ENCODE data around the gene MX2. TPM values are rescaled to one million over a fixed set of nuclear protein-coding genes. Genes with fewer than 3 reads are reported as not detected.

Gene MX2
- total and polyA plus RNA-seq, 2 donors (not counting 3 experiments of a cell fraction or from before 2014, with no cell fraction given): 0.01 TPM; not detected in 1

DNA sequence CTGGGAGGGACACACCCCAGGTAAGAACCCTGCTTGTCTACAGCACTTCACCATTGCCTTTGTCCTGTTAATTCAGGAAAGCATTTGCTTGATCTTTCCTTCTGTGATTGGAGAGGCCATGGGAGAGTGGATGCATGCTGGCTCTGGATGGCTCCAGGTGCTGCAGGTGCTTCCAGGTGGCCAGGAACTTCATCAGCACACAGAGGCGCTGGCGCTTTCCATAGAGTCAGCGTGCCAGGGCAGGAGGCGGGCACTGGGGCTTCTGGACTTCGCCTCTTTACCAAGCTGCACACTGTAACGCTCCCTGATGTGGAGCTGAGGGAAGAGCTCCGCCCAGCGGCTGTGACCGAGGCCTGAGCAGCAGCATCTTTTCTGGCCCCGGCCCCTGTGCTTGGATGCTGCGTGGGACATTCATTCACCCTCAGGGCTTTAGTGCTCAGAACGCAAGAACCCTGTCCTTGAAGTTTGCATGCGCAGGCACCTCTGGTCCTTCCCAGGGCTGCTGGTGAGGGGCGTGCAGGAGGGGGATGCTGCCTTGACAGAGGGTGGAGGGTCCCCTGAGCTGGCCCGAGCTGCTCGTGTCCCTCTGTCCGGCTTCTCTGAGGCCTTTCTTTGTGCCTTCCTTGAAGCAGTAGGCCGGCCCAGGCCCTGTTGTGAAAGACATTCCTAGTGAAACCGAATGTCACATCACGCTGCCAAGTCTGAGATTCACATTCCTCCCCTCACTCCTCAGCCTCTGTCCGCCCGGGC is 1.6 kb upstream of the MX2 start:
- no TSS peak for BruUV-seq (replicated peaks)
- FAIRE-seq (no peak), DNase-seq (ENCODE audit: low read depth, low spot score) (no peak)
- Histone ChIP-seq H3K9me3 (replicated peaks; ENCODE audit: control insufficient read depth, insufficient read depth, low read length) (no peaks in the 10 kb centered on the region), H3K4me3 (replicated peaks in 1 of 3; ENCODE audit: insufficient read depth in 1 of 3, low read depth in 1 of 3, low read length in 3 of 3) (no peak overlapping the region), H3K9me1 (replicated peaks; ENCODE audit: control insufficient read depth, extremely low read depth, insufficient read depth, low read length) (no peaks in the 10 kb centered on the region), H3K79me2 (ENCODE audit: control insufficient read depth, insufficient read depth, low read length) (no peaks in the 10 kb centered on the region), H4K20me1 (replicated peaks; ENCODE audit: control insufficient read depth, extremely low read depth, insufficient read depth, low read length) (no peaks in the 10 kb centered on the region), H3K27me3 (ENCODE audit: control insufficient read depth in 2 of 2, insufficient read depth in 2 of 2, low read length in 2 of 2) (no peaks in the 10 kb centered on the region), H3K9ac (replicated peaks; ENCODE audit: extremely low read depth, insufficient read depth, low read length) (no peak overlapping the region), H3K4me1 (ENCODE audit: control insufficient read depth, extremely low read depth, insufficient read depth, low read length) (no peaks in the 10 kb centered on the region), H3K4me2 (ENCODE audit: insufficient read depth, low read length) (no peak overlapping the region), H3K36me3 (ENCODE audit: control insufficient read depth in 2 of 2, extremely low read depth in 1 of 2, insufficient read depth in 2 of 2, low read length in 2 of 2) (no peaks in the 10 kb centered on the region), H2AFZ (ENCODE audit: low read depth, low read length) (no peak overlapping the region), H3K27ac (ENCODE audit: insufficient read depth, low read depth, low read length) (no peak overlapping the region)
- TF ChIP-seq POLR2AphosphoS5 (IDR thresholded peaks at IDR 0.05; ENCODE audit: insufficient read depth, low read depth, low read length) (no peak), MAX (IDR thresholded peaks at IDR 0.05; ENCODE audit: insufficient read depth, insufficient read length) (no peak), JUN (IDR thresholded peaks at IDR 0.05; ENCODE audit: borderline replicate concordance, insufficient read depth, insufficient read length, low read depth) (no peak), CTCF (IDR thresholded peaks at IDR 0.05; ENCODE audit: extremely low read depth in 1 of 2, insufficient read depth in 1 of 2, low read depth in 1 of 2, low read length in 2 of 2) (no peak), MYC (IDR thresholded peaks at IDR 0.05; ENCODE audit: low read depth, low read length) (no peak), EZH2 (IDR thresholded peaks at IDR 0.05; ENCODE audit: borderline replicate concordance, low read depth, low read length, severe bottlenecking) (no peak)
- dilution Hi-C loops (cut with MboI; ENCODE audit: extremely low pct_ligation_motif_present, low sequenced_read_pairs): no loop called here
- intact Hi-C loops (cut with micrococcal nuclease): no loop called here
- ChIA-PET CTCF (interaction anchor here (0.7 to 1.1 kb wide), 2 partner anchors 77 kb away, joined by 3 read pairs; no protein-coding TSS in a partner anchor), POLR2A (no interaction called here)

All from endothelial cell of umbilical vein (primary cell).